NT2/D1 (cell line): ENCODE measurements around the gene ACTR3.

Experiments
- DNase-seq: peaks from one replicate; pipeline ENCODE4 v3.0.0-alpha.2; 2011; ENCODE audit warnings: low read depth, low spot score
- H3K27me3 ChIP-seq: 2 replicates; pipeline ENCODE4 v1.6.0; 2011; ENCODE audit warnings: mild to moderate bottlenecking; ENCODE audit not compliant: insufficient read length, insufficient read depth
- H3K36me3 ChIP-seq: 2 replicates; pipeline ENCODE4 v1.6.1; 2011; ENCODE audit warnings: mild to moderate bottlenecking, low read length, mixed read lengths; ENCODE audit not compliant: insufficient read depth, insufficient read length
- H3K4me1 ChIP-seq: 2 replicates; pipeline ENCODE4 v1.5.1; 2011; ENCODE audit not compliant: insufficient read depth, insufficient read length
- H3K4me3 ChIP-seq: 2 replicates; pipeline ENCODE4 v1.5.1; 2011; ENCODE audit warnings: low read depth; ENCODE audit not compliant: insufficient read length
- H3K9ac ChIP-seq: 2 replicates; pipeline ENCODE4 v1.6.0; 2011; ENCODE audit warnings: low read depth; ENCODE audit not compliant: insufficient read length
- H3K9me3 ChIP-seq: 2 replicates; pipeline ENCODE4 v1.5.1; 2011; ENCODE audit warnings: mild to moderate bottlenecking, low read length; ENCODE audit not compliant: insufficient read depth
- SUZ12 ChIP-seq: IDR thresholded peaks from 2 replicates; pipeline ENCODE4 v1.6.1; 2011; ENCODE audit not compliant: insufficient read length, insufficient read depth; ENCODE audit errors: extremely low read depth
- YY1 ChIP-seq: IDR thresholded peaks from 2 replicates; pipeline ENCODE4 v1.6.1; 2011; ENCODE audit not compliant: insufficient read length, insufficient read depth
- ZNF274 ChIP-seq: IDR thresholded peaks from 2 replicates; pipeline ENCODE4 v1.6.1; 2011; ENCODE audit warnings: mild to moderate bottlenecking, low read depth, low read length

The ACTR3 gene

DNA sequence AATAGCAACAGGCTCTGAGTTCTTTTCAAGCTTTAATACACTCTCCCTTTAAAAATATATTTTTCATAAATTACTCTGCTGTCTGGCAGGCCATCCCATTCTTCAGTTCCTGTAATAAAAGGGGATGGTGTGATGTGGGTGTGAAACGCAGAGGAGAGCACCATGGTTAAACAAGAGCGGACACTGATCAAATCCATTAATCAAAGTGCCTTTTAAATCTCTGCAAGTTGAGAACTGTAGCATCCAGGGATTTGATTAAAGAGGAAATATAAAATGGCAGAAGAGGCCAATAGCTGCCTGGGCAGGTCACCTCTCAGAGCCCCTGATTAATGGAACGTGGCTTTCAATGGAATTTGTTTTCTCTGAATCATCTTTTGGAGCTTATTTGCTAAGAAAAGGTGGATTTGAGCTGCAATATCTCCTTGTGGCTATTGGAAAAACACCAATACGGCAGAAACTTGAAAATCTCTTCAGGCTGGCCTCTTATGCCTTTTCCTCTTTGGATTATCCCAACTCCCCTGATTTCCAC, 96.9 kb downstream of the ACTR3 start:
- no peak for TF ChIP-seq ZNF274
- no peak for TF ChIP-seq SUZ12
- no peak for TF ChIP-seq YY1
- no peak overlapping the region for H3K4me3 ChIP-seq
- no peaks in the 10 kb centered on the region for H3K36me3 ChIP-seq

DNA sequence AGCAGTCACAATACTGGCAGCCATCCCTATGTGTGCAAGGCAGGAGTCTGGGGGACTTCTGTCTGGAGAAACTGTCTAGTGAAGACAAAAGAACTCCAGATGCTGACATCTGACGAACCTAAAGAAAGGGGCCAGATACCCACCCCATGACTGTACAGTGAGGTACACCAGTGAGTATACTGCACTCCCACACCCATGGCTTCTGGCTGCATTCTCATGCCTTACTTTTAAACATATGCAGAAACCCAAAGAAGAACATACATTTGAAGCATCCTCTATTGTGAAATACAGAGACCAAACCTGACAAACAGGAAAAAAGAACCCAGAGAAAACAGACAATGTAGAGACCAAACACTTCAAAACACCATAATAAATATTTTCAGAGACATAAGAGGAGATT, 102.2 kb downstream of the ACTR3 start:
- H3K4me1 ChIP-seq: no peaks in the 10 kb centered on the region
- H3K4me3 ChIP-seq: no peak overlapping the region
- H3K27me3 ChIP-seq: no peaks in the 10 kb centered on the region
- no peak overlapping the region for H3K9ac ChIP-seq
- no peak for TF ChIP-seq YY1
- no peak for TF ChIP-seq ZNF274
- TF ChIP-seq SUZ12: no peak
- H3K9me3 ChIP-seq: no peaks in the 10 kb centered on the region
- H3K36me3 ChIP-seq: no peaks in the 10 kb centered on the region
- no peak for DNase-seq

More for the DNA sequence above, 96.9 kb downstream of the ACTR3 start:
- Histone ChIP-seq H3K4me1 (no peaks in the 10 kb centered on the region), H3K27me3 (no peaks in the 10 kb centered on the region), H3K9me3 (no peaks in the 10 kb centered on the region), H3K9ac (no peak overlapping the region)
- DNase-seq: no peak

DNA sequence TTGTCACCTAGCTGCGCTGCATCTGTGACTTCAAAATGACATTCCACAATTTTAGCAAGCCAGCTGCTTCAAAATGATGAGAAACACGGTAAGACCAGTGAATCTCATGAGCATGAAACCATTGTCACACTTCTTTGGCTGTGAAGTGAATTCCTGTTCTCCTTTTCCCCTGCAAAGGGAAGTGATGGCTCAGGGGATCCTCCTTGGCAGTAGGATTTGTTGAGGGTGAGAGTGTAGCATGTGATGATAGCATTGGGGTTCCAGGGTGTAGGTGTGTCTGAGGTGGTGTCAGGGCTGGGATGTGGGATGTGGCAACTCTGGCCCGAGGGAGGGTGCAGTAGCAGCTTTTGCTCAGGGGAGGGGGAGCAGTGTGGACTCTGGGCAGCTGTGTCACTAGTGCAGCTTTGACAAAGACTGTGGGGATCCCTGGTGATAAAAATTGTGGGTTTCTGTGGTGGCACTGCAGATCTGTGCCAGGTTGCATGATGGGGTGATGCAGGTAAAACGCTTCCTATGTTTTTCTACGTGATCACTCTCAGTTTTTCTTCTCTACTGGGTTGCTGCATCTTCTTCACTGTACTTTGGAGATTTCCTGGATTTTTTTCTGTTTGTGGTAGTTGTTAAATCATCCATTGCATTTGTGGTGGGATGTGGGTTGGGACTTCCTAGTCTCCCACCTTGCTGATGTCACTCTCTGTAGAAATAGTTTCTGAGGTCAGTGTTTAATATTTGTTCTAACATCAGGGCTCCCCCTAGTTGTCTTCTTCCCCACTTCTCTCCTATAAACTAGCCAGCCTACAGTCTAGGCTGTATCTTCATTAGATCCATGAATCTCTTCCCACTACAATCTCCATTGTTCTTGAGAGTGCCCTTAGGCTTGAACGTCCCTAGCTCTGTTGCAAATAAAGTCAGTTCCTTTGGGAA, 107.0 kb downstream of the ACTR3 start:
- Histone ChIP-seq H3K4me1 (no peaks in the 10 kb centered on the region), H3K27me3 (no peaks in the 10 kb centered on the region), H3K9ac (no peak overlapping the region), H3K9me3 (no peaks in the 10 kb centered on the region), H3K36me3 (no peaks in the 10 kb centered on the region), H3K4me3 (no peak overlapping the region)
- TF ChIP-seq ZNF274 (no peak), SUZ12 (no peak), YY1 (no peak)
- DNase-seq: no peak

DNA sequence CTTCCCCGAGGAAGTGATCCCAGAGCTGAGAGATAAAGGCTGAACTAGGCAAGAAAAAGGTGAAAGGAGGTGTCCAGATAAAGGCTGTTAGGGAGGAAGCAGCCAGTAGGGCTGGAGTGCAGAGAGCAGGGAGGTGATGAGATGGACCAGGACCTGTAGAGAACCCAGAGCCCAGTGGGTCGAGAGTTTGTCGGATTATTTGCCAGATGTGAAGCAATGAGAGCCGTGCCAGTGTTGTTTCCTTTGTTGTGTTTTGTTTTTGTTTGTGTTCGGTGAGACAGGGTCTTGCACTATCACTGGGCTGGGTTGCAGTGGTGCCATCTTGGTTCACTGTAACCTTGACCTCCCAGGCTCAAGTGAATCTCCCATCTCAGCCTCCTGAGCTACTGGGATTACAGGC, 111.3 kb downstream of the ACTR3 start:
- H3K36me3 ChIP-seq: no peaks in the 10 kb centered on the region
- TF ChIP-seq YY1: no peak
- no peak for TF ChIP-seq ZNF274
- TF ChIP-seq SUZ12: no peak
- H3K4me3 ChIP-seq: no peak overlapping the region
- H3K9ac ChIP-seq: no peak overlapping the region
- no peaks in the 10 kb centered on the region; the same call in 1 of the 2 replicates for H3K9me3 ChIP-seq
- no peak for DNase-seq
- no peaks in the 10 kb centered on the region for H3K4me1 ChIP-seq
- no peaks in the 10 kb centered on the region for H3K27me3 ChIP-seq

GRCh38 chr2:114001937-114002336, 112.0 kb downstream of the ACTR3 start:
- no peak for DNase-seq
- Histone ChIP-seq H3K36me3 (no peaks in the 10 kb centered on the region), H3K9me3 (no peaks in the 10 kb centered on the region; the same call in 1 of the 2 replicates), H3K9ac (no peak overlapping the region), H3K27me3 (no peaks in the 10 kb centered on the region), H3K4me3 (no peak overlapping the region), H3K4me1 (no peaks in the 10 kb centered on the region)
- TF ChIP-seq ZNF274 (no peak), YY1 (no peak), SUZ12 (no peak)

DNA sequence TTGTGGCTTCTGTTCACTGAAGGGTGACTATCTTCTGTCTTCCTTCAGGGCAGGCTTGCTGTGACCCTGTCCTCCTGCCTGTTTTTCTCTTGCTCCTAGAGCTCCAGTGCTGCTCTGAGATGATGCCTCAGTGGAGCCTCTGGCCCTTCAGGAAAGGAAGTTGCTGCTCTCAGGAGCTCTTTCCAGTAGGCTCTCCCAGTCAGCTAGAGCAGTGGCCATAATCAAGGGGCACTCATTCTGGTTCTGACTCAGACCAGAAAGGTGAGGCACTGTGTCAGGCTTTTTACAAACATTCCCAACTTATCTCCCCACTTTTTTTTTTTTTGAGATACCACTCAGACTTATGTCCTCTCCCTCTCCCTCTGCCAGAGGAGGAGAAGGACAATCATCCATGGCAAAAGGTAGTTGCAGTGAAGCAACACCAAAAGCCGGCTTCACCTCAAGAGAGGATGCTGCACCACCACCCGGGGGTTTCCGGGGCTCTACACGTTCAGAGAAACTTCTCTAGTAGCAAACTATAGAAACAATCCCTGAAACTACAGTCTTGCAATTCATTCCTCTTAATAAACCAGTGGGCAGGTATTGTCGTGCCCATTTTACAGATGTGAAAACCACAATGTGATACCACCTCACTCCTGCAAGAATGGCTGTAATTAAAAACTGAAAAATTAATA, 115.4 kb downstream of the ACTR3 start:
- DNase-seq: no peak
- Histone ChIP-seq H3K27me3 (no peaks in the 10 kb centered on the region), H3K36me3 (no peaks in the 10 kb centered on the region), H3K4me1 (no peaks in the 10 kb centered on the region), H3K4me3 (no peak overlapping the region), H3K9me3 (no peaks in the 10 kb centered on the region; the same call in 1 of the 2 replicates), H3K9ac (no peak overlapping the region)
- TF ChIP-seq ZNF274: no peak
- no peak for TF ChIP-seq SUZ12
- TF ChIP-seq YY1: no peak

- no peak overlapping the region for H3K9ac ChIP-seq
- H3K4me1 ChIP-seq: no peaks in the 10 kb centered on the region
- no peaks in the 10 kb centered on the region for H3K27me3 ChIP-seq
- no peak overlapping the region for H3K4me3 ChIP-seq
- H3K36me3 ChIP-seq: no peaks in the 10 kb centered on the region
- TF ChIP-seq YY1: no peak
- TF ChIP-seq ZNF274: no peak
- no peak for TF ChIP-seq SUZ12
- DNase-seq: no peak
- H3K9me3 ChIP-seq: no peaks in the 10 kb centered on the region; the same call in 1 of the 2 replicates
Measured at GRCh38 chr2:114006460-114006859, 116.6 kb downstream of the ACTR3 start.
